ENCODE data around the gene RASSF7.

GRCh38 chr11:592501-592900 lies 31.7 kb downstream of the RASSF7 start:
- no peak for TF ChIP-seq EZH2 (IDR thresholded peaks at IDR 0.05; ENCODE audit: insufficient read depth, poor library complexity, severe bottlenecking)
- TF ChIP-seq EZH2phosphoT487 (IDR thresholded peaks at IDR 0.05; ENCODE audit: insufficient read depth, low read depth) = no peak

Data from GM23248 (cell line).